Mesenchymal stem cell (in vitro differentiated cells and primary cell): ENCODE data around the gene IDH3A.

Experiments used
- DNase-seq: peaks from one replicate; pipeline ENCODE4 v3.0.0-alpha.2; 2013
- H2AFZ ChIP-seq: one replicate; pipeline ENCODE4 v1.6.1; 2013; ENCODE audit warnings: low read depth, mild to moderate bottlenecking, control low read depth, inconsistent platforms, low read length, moderate library complexity
- H2AK5ac ChIP-seq: 2 replicates; pipeline ENCODE4 v1.6.1; 2013; ENCODE audit warnings: low read length, moderate library complexity, mild to moderate bottlenecking, inconsistent platforms; ENCODE audit not compliant: severe bottlenecking
- H2BK120ac ChIP-seq: one replicate; pipeline ENCODE4 v1.6.1; 2013; ENCODE audit warnings: low read depth, mild to moderate bottlenecking, inconsistent platforms, low read length, moderate library complexity
- H2BK12ac ChIP-seq, 2 experiments: one replicate each; pipeline ENCODE4 v1.6.1; 2013; ENCODE audit warnings: inconsistent platforms in 2 of 2, low read length in 2 of 2, mild to moderate bottlenecking in 2 of 2, moderate library complexity in 2 of 2, control low read depth in 1 of 2
- H2BK15ac ChIP-seq: one replicate; pipeline ENCODE4 v1.6.1; 2013; ENCODE audit warnings: mild to moderate bottlenecking, low read depth, inconsistent platforms; ENCODE audit not compliant: poor library complexity, severe bottlenecking
- H2BK5ac ChIP-seq: 2 replicates; pipeline ENCODE4 v1.6.1; 2013; ENCODE audit warnings: low read depth, mild to moderate bottlenecking, low read length, control low read depth, inconsistent platforms; ENCODE audit not compliant: poor library complexity, severe bottlenecking
- H3K14ac ChIP-seq, 2 experiments: one replicate each; pipeline ENCODE4 v1.6.1; 2013; ENCODE audit warnings: inconsistent platforms in 2 of 2, low read length in 2 of 2, control low read depth in 1 of 2, mild to moderate bottlenecking in 1 of 2, moderate library complexity in 1 of 2
- H3K18ac ChIP-seq, 2 experiments: one replicate each; pipeline ENCODE4 v1.6.1; 2013; ENCODE audit warnings: inconsistent platforms in 2 of 2, low read length in 2 of 2, control low read depth in 1 of 2, low read depth in 1 of 2, mild to moderate bottlenecking in 1 of 2
- H3K23ac ChIP-seq, 2 experiments: one replicate each; pipeline ENCODE4 v1.6.1; 2013; ENCODE audit warnings: inconsistent platforms in 2 of 2, low read length in 2 of 2, mild to moderate bottlenecking in 2 of 2, moderate library complexity in 2 of 2, control low read depth in 1 of 2
- H3K27ac ChIP-seq: 2 replicates; pipeline ENCODE4 v1.5.1; 2013; ENCODE audit warnings: mild to moderate bottlenecking, moderate library complexity, low read length, control low read depth, inconsistent platforms; ENCODE audit not compliant: poor library complexity, severe bottlenecking
- H3K27me3 ChIP-seq, 2 experiments: 2 replicates each; pipeline versions ENCODE4 v1.6.1 to v1.7.0; 2013; ENCODE audit warnings: low read length in 2 of 2, mild to moderate bottlenecking in 2 of 2, moderate library complexity in 2 of 2, control low read depth in 1 of 2, inconsistent platforms in 1 of 2; ENCODE audit not compliant: control insufficient read depth in 1 of 2, insufficient read depth in 1 of 2
- H3K36me3 ChIP-seq, 2 experiments: 2 replicates each; pipeline versions ENCODE4 v1.6.1 to v1.7.0; 2013; ENCODE audit warnings: low read length in 2 of 2, control low read depth in 1 of 2, inconsistent platforms in 1 of 2, low read depth in 1 of 2, mild to moderate bottlenecking in 1 of 2; ENCODE audit not compliant: insufficient read depth in 2 of 2, control insufficient read depth in 1 of 2
- H3K4ac ChIP-seq, 2 experiments: one replicate each; pipeline ENCODE4 v1.6.1; 2013; ENCODE audit warnings: inconsistent platforms in 2 of 2, low read length in 2 of 2, mild to moderate bottlenecking in 2 of 2, moderate library complexity in 2 of 2, control low read depth in 1 of 2, low read depth in 1 of 2
- H3K4me1 ChIP-seq: 2 replicates; pipeline ENCODE4 v1.6.1; 2013; ENCODE audit warnings: low read depth, low read length, control low read depth; ENCODE audit not compliant: control insufficient read depth, insufficient read depth
- H3K4me2 ChIP-seq: 2 replicates; pipeline ENCODE4 v1.6.1; 2013; ENCODE audit warnings: low read length, mild to moderate bottlenecking, inconsistent platforms; ENCODE audit not compliant: poor library complexity, severe bottlenecking
- H3K4me3 ChIP-seq, 2 experiments: 2 replicates each; pipeline versions ENCODE4 v1.5.1 to v1.7.0; 2013; ENCODE audit warnings: low read length in 2 of 2, mild to moderate bottlenecking in 2 of 2, control low read depth in 1 of 2, low read depth in 1 of 2; ENCODE audit not compliant: insufficient read depth in 1 of 2
- H3K79me1 ChIP-seq: replicated peaks from 2 replicates; pipeline ENCODE4 v1.6.1; 2013; ENCODE audit warnings: mild to moderate bottlenecking, control low read depth, low read length, inconsistent platforms; ENCODE audit not compliant: poor library complexity, severe bottlenecking
- H3K9ac ChIP-seq: 2 replicates; pipeline ENCODE4 v1.7.0; 2013; ENCODE audit warnings: mild to moderate bottlenecking, low read length, moderate library complexity
- H3K9me3 ChIP-seq: 2 replicates; pipeline ENCODE4 v1.7.0; 2013; ENCODE audit warnings: mild to moderate bottlenecking, low read length; ENCODE audit not compliant: control insufficient read depth
- H4K8ac ChIP-seq: one replicate; pipeline ENCODE4 v1.6.1; 2013; ENCODE audit warnings: inconsistent platforms, mild to moderate bottlenecking, low read length, moderate library complexity
- H4K91ac ChIP-seq: one replicate; pipeline ENCODE4 v1.6.1; 2013; ENCODE audit warnings: mild to moderate bottlenecking, low read length, inconsistent platforms
- WGBS: methylation state at CpG from one replicate; pipeline ENCODE4 v1.1.7; 2013; ENCODE audit warnings: mixed read lengths; 5-methylcytosine and 5-hydroxymethylcytosine counted together

The IDH3A gene

GRCh38 chr15:78120523-78120922, 28.6 kb upstream of the IDH3A start:
- Histone ChIP-seq H3K27ac (no peak overlapping the region), H3K79me1 (peaks cover 2% of the 10 kb centered on the region), H3K36me3 (peaks cover 0 to 18% of the 10 kb centered on the region in 2 experiments), H2BK5ac (no peak overlapping the region), H2BK120ac (no peak overlapping the region), H2AFZ (no peak overlapping the region), H3K27me3 (peaks cover 0 to 27% of the 10 kb centered on the region in 2 experiments), H3K9ac (no peak overlapping the region), H2BK15ac (no peak overlapping the region), H4K91ac (no peak overlapping the region), H3K4me3 (no peak overlapping the region), H3K4me1 (peaks cover 2% of the 10 kb centered on the region), H2BK12ac (no peak overlapping the region), H3K23ac (no peak overlapping the region), H4K8ac (no peak overlapping the region), H3K4me2 (no peak overlapping the region), H3K14ac (no peak overlapping the region), H3K9me3 (no peaks in the 10 kb centered on the region), H3K4ac (no peak overlapping the region), H3K18ac (peak overlapping the region in 1 of 2 experiments; percentile 21), H2AK5ac (no peak overlapping the region)
- WGBS: 63% methylated on average over 4 of the region's 5 CpGs
- DNase-seq: no peak

GRCh38 chr15:78125267-78125666, 23.9 kb upstream of the IDH3A start:
- Histone ChIP-seq H3K14ac (no peak overlapping the region), H2BK15ac (no peak overlapping the region), H3K18ac (no peak overlapping the region), H3K27ac (no peak overlapping the region), H2BK120ac (no peak overlapping the region), H3K9me3 (no peaks in the 10 kb centered on the region), H3K4me3 (no peak overlapping the region), H3K36me3 (peaks cover 0 to 18% of the 10 kb centered on the region in 2 experiments), H3K4me2 (no peak overlapping the region), H4K8ac (no peak overlapping the region), H2AFZ (no peak overlapping the region), H2BK5ac (no peak overlapping the region), H3K9ac (no peak overlapping the region), H3K79me1 (peaks cover 5% of the 10 kb centered on the region), H2BK12ac (no peak overlapping the region), H3K4me1 (peaks cover 6% of the 10 kb centered on the region), H2AK5ac (no peak overlapping the region), H3K23ac (no peak overlapping the region), H3K27me3 (peaks cover 0 to 36% of the 10 kb centered on the region in 2 experiments), H3K4ac (no peak overlapping the region), H4K91ac (no peak overlapping the region)
- no peak for DNase-seq
- WGBS: 94% methylated on average over 2 of the region's 3 CpGs

GRCh38 chr15:78127882-78128281, 21.3 kb upstream of the IDH3A start:
- Histone ChIP-seq H3K27me3 (peaks cover 0 to 30% of the 10 kb centered on the region in 2 experiments), H3K4me3 (no peak overlapping the region), H2BK12ac (peak overlapping the region in 1 of 2 experiments; percentile 25), H3K27ac (no peak overlapping the region), H2AFZ (no peak overlapping the region), H2BK120ac (no peak overlapping the region), H2BK5ac (no peak overlapping the region), H3K14ac (no peak overlapping the region), H3K9ac (no peak overlapping the region), H3K9me3 (no peaks in the 10 kb centered on the region), H4K8ac (no peak overlapping the region), H3K4ac (no peak overlapping the region), H3K4me1 (peaks cover 13% of the 10 kb centered on the region), H3K23ac (peak overlapping the region in 1 of 2 experiments; percentile 56), H3K36me3 (peaks cover 0 to 3% of the 10 kb centered on the region in 2 experiments), H4K91ac (no peak overlapping the region), H2AK5ac (no peak overlapping the region), H3K4me2 (no peak overlapping the region), H3K18ac (no peak overlapping the region), H3K79me1 (peaks cover 5% of the 10 kb centered on the region), H2BK15ac (no peak overlapping the region)
- DNase-seq: peak; percentile 52
- 57% methylated on average over 1 of the region's 2 CpGs for WGBS

- Histone ChIP-seq H2BK5ac (no peak overlapping the region), H4K91ac (peak overlapping the region; percentile 14), H3K9ac (no peak overlapping the region), H2BK12ac (no peak overlapping the region), H3K23ac (peak overlapping the region in 1 of 2 experiments; percentile 40), H3K4me1 (peaks cover 13% of the 10 kb centered on the region), H3K4ac (peak overlapping the region in 1 of 2 experiments; percentile 13), H3K9me3 (no peaks in the 10 kb centered on the region), H3K27ac (no peak overlapping the region), H2AFZ (no peak overlapping the region), H2BK15ac (peak overlapping the region; percentile 17), H3K18ac (no peak overlapping the region), H3K4me2 (no peak overlapping the region), H2AK5ac (no peak overlapping the region), H3K79me1 (peaks cover 5% of the 10 kb centered on the region), H3K14ac (no peak overlapping the region), H3K4me3 (no peak overlapping the region), H3K36me3 (no peaks in the 10 kb centered on the region), H2BK120ac (no peak overlapping the region), H3K27me3 (peaks cover 0 to 21% of the 10 kb centered on the region in 2 experiments), H4K8ac (peak overlapping the region; percentile 57)
- WGBS: 86% methylated on average over 8 of the region's 8 CpGs
- no peak for DNase-seq
Measured at GRCh38 chr15:78129077-78129750, 19.9 kb upstream of the IDH3A start.
